NT2/D1 (cell line): ENCODE data around the gene THAP9.

ENCODE experiments used
- DNase-seq: peaks from one replicate; pipeline ENCODE4 v3.0.0-alpha.2; 2011; ENCODE audit warnings: low read depth, low spot score
- H3K27me3 ChIP-seq: 2 replicates; pipeline ENCODE4 v1.6.0; 2011; ENCODE audit warnings: mild to moderate bottlenecking; ENCODE audit not compliant: insufficient read length, insufficient read depth
- H3K36me3 ChIP-seq: 2 replicates; pipeline ENCODE4 v1.6.1; 2011; ENCODE audit warnings: mild to moderate bottlenecking, low read length, mixed read lengths; ENCODE audit not compliant: insufficient read depth, insufficient read length
- H3K4me1 ChIP-seq: 2 replicates; pipeline ENCODE4 v1.5.1; 2011; ENCODE audit not compliant: insufficient read depth, insufficient read length
- H3K4me3 ChIP-seq: 2 replicates; pipeline ENCODE4 v1.5.1; 2011; ENCODE audit warnings: low read depth; ENCODE audit not compliant: insufficient read length
- H3K9ac ChIP-seq: 2 replicates; pipeline ENCODE4 v1.6.0; 2011; ENCODE audit warnings: low read depth; ENCODE audit not compliant: insufficient read length
- H3K9me3 ChIP-seq: 2 replicates; pipeline ENCODE4 v1.5.1; 2011; ENCODE audit warnings: mild to moderate bottlenecking, low read length; ENCODE audit not compliant: insufficient read depth
- SUZ12 ChIP-seq: IDR thresholded peaks from 2 replicates; pipeline ENCODE4 v1.6.1; 2011; ENCODE audit not compliant: insufficient read length, insufficient read depth; ENCODE audit errors: extremely low read depth
- YY1 ChIP-seq: IDR thresholded peaks from 2 replicates; pipeline ENCODE4 v1.6.1; 2011; ENCODE audit not compliant: insufficient read length, insufficient read depth
- ZNF274 ChIP-seq: IDR thresholded peaks from 2 replicates; pipeline ENCODE4 v1.6.1; 2011; ENCODE audit warnings: mild to moderate bottlenecking, low read depth, low read length

Gene THAP9

DNA sequence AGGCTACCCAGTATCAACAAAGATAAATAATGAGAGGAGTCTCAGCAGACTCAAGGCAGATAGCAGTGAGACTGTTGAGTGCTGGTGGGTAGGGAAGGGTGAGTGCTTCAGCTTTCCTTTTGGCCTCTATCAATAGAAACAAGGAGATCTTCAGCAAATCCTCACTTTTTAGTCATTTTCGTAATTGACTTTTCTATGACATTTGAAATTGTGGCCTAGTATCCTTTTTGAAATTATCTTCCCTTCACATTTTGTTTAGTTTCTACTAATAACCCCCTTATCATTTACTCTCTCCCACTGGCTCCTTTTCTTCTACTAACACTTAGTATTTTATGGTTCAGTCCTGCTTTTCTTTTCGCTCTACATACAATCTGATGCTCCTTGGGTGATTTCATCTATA lies 65.2 kb downstream of the THAP9 start:
- Histone ChIP-seq H3K36me3 (peaks cover 15% of the 10 kb centered on the region), H3K4me1 (no peaks in the 10 kb centered on the region), H3K9ac (no peak overlapping the region), H3K4me3 (no peak overlapping the region), H3K9me3 (no peaks in the 10 kb centered on the region), H3K27me3 (no peaks in the 10 kb centered on the region)
- DNase-seq = no peak
- TF ChIP-seq YY1 = no peak

DNA sequence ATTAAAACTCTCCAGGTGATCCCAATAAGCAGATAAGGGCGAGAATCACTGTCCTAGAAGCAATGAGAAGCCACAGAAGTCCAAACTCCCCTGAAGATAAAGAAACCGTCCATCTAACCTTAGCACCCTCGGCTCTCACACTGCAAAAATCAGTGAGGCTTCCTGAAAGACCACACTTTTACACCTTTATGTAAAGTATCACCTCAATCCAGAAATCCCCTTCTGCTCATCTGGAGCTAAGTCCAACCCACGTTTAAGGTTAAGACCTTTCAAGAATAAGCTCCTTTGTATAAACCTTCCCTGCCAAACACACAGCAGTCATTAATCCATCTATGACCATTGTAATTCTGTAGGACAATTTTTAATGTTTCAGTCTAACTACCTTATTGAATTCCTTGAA lies 68.4 kb downstream of the THAP9 start:
- Histone ChIP-seq H3K4me3 (no peak overlapping the region), H3K4me1 (no peaks in the 10 kb centered on the region), H3K27me3 (no peaks in the 10 kb centered on the region), H3K9ac (no peak overlapping the region), H3K36me3 (peaks cover 15% of the 10 kb centered on the region), H3K9me3 (no peaks in the 10 kb centered on the region)
- no peak for DNase-seq
- TF ChIP-seq SUZ12 (no peak), ZNF274 (no peak), YY1 (no peak)

DNA sequence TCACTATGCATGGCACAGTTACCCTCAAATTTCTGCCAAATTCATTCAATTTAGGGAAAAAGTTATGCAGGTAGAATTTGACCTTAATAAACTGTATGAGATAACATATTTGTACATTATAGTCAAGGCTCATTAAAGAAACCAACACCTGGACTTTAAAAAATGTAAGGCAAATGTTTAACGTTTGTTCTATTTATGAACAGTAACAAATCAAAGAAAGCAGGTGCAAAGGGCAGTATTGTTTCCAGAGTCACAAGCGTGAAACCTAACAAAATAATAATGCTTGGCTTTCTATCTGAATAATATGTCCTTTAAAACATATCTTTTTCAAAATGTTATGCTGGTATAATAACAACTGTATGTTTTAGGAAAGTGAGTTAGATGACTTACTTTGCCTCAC lies 68.9 kb downstream of the THAP9 start:
- H3K4me3 ChIP-seq = no peak overlapping the region
- no peaks in the 10 kb centered on the region for H3K9me3 ChIP-seq
- no peaks in the 10 kb centered on the region for H3K4me1 ChIP-seq
- H3K36me3 ChIP-seq = peaks cover 15% of the 10 kb centered on the region
- no peak overlapping the region for H3K9ac ChIP-seq
- no peaks in the 10 kb centered on the region for H3K27me3 ChIP-seq
- no peak for DNase-seq
- TF ChIP-seq SUZ12 (no peak), YY1 (no peak), ZNF274 (no peak)
